Retina (tissue), 1 donor: ENCODE results near the gene IGSF5.
"Not testable (repeated sequence)": the region's sequence is repeated elsewhere in the genome, so short reads cannot be mapped to it uniquely, and the experiment has no call there.

Source experiments
- DNase-seq: peaks from one replicate; pipeline ENCODE4 v3.0.0-alpha.2; 2016

The IGSF5 gene

DNA sequence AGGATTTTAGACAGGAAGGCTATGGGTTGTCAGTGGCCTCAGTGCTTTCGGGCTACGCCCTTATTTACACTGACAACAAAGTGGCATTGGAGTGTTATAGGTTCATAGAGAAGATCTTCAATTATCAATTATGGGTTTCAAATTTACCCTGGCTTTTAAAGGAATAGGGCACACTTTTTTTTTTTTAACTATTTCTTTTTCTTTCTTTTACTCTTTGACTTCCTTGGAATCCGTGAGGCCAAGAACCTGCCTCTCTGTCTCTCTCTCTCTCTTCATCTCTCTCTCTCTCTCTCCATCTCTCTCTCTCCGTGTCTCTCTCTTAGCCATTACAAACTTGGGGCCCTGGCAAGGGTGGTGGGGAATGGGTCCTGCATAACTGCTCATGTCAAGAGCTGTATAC lies at the start of gene IGSF5:
Gene IGSF5 (plus strand): TSS at position 301 of the 400 bp plus-strand sequence. CDS start 327 bp downstream, outside the sequence.
- DNase-seq: not testable (repeated sequence)

DNA sequence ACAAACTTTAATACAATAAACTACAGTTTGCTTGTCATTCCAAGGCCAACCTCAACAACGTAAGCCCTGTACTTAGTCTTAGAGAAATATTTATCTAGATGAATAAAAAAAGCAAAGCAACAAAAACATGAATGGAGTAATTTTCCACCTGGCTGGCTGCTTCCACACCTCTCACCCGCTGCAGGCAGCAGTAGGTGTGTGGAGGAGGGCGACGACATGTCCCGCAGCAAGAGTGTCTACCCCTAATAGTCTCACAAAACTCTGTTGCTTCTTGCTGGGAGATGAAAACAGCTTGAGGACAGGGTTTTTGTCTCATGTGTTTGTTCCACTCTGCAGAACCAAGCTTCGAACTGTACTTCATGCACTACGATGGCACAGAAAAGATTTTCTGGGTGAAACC lies 48.8 kb upstream of the IGSF5 start:
- DNase-seq: no peak

DNA sequence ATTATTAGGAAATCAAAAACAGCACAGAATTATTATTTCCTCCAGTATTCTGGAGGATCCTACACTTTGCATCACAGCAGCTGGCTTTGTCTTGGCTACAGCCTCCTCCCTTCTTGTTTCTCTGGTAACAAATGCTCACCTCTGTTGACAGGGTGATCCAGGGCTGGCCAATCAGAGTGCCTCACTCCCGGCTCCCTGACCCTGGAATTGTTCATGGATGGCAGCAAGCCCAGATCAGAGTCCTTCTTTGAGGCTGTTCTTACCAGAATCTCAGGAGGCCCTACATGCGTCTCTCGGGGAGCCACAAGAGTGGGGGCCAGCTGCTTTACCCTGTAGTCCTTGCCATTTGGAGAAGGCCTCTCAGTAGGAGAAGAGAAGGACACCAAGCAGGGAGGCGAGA lies 48.4 kb upstream of the IGSF5 start:
- DNase-seq: no peak

DNA sequence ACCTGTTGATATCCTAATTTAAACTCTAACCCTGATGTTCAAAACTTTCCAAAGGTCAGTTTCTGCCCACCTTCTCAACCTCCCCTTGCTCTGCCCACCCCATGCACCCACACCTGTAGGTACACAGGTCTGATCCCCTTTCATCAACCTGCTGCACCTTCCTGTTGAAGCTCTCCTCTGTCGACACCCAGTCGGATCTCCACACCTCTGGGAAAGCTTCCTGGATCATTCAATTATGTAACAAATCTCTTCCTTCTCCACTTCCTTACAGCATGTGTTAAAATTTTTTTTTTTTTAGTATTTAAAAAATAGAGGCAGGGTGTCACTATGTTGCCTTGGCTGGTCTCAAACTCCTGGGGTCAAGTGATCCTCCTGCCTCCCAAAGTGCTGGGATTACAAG lies 44.7 kb upstream of the IGSF5 start:
- no peak for DNase-seq

DNA sequence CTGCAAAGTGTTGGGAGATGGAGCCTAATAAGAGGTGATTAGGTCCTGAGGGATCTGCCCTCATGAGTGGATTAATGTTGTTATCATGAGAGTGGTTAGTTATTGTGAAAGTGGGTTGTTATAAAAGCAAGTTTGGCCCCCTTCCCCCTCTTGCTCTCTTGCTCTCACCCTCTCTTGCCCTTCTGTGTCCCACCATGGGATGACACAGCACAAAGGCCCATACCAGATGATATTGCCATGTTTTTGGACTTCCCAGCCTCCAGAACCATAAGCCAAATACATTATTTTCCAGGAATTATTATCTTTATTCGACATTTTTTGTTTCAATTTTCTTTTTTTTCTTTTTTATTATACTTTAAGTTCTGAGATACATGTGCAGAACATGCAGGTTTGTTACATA lies 41.4 kb upstream of the IGSF5 start:
- no peak for DNase-seq

DNA sequence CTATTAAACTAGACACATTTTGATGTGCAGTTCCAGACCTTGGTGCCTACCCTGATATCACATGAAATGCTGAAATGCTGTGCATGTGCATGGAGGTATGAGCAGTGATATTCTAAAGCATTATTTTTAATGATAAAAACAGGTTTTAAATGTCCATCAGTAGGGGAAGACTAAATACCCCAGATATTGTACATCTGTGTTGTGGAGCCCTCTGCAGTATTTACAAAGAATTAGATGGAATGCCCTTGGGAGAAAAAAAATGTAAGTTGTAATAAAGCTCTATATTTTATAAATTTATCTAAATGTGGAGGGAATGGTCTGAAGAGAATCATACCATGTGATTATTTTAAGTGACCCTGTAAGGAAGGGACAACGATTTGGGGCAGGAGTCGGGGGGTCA lies 39.1 kb upstream of the IGSF5 start:
- no peak for DNase-seq

DNA sequence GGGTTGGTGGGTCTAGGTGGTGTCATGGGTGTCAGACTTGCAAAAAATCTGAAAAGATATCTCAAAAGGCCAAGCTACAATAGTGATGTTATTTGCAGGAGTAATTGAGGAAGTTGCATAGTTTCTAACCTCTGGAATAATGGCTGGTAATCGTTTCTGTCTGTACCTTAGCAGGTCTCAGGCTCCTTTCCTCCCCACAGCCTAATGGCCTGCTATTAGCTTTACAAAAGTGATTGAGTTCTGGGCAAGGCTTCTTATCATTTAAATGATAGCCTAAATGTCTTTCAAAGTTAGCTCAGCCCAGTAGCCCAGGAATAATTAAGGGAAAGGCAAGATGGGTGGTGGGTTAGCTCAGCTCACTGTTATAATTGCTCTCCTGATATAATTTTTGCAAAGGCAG lies 37.7 kb upstream of the IGSF5 start:
- no peak for DNase-seq

DNA sequence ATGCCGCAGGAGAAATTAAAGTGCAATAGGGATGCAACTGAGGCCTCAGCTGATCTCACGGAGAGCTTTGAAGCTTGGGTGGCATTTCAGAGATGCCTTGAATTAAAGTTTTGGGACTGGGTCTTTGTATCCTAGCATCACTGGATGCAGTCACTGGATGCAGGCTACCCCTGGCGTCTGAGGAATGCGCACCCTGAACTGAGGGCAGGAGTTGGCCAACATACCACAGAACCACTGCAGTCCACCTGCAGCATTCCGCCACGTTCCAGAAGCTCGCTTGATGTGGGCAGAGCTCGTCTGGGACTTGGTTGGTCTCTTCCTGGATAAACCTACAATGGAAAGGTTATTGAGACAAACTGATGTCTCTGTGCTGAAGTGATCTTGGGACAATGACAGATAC lies 34.1 kb upstream of the IGSF5 start:
- DNase-seq: no peak

DNA sequence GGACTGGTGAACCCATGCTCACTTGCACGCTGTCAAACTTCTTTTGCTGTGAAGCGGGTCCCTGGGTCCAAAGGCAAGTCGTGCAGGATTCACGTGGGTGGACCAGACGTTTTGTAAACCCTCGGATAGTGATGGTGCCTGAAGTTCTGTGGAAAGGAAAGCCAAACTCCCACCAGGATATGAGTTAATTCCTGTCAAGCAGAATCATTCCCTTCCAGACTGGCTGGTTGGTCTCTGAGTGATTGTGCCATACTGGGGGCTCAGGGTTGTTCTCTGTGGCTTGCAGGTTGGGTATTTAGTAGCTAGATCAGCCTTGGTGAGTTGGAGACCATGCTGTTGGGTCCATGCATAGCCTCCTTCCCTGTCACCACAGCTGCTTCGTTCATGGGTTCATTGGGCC lies 32.7 kb upstream of the IGSF5 start:
- DNase-seq: no peak

DNA sequence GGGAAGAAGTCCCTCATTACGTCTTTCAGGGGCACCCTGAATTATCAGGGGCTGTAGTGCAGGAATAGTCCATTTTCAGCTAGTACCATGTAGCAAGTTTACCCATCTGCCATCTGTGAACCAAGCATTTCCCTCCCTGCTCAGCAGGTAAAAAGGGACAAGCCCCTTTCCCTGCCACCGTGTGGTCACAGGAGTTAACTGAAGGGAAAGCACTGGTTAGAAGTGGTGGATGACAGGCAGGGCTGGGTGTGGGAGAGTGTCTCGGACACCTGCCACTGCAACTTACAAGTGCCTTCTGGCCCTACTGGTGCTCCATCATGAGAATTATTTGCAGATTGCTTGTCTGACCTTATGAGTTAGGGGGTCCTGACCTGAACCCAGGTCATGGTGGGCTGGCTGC lies 32.0 kb upstream of the IGSF5 start:
- no peak for DNase-seq

DNA sequence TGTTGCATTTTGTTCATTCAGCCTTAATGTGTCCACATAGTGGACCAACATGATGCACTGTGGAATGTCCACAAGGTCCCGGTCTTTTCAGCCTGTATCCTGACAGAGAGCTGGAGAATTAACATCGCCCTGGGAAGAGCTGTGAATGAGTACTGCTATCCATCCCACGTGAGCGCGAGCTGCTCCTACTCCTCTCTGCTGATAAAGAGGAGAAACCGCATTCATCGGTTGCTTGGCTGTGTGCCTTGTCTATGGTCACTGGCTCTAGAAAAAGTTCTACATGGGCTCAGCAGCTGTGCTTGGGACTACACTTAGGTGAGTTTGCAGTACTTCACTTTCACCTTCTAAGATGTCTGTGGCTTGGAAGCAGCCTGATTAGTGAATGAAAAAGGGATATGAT lies 31.1 kb upstream of the IGSF5 start:
- no peak for DNase-seq

DNA sequence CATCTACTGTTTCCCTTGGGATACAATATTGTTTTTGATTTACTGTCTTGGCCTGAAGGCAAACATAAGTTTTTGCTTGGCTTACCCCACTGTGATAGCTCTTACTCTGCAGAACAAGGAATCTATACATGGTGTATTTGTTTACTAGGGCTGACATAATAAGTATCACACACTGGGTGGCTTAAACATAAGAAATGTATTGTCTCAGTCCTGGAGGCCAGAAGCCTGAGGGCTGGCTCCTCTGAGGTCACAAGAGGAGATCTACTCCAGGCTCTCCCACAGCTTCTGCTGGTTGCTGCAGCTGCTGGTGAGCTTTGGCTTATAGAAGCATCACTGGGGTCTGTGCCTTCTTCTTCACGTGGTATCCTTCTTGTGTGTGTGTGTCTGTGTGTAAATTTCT lies 30.7 kb upstream of the IGSF5 start:
- DNase-seq: no peak

DNA sequence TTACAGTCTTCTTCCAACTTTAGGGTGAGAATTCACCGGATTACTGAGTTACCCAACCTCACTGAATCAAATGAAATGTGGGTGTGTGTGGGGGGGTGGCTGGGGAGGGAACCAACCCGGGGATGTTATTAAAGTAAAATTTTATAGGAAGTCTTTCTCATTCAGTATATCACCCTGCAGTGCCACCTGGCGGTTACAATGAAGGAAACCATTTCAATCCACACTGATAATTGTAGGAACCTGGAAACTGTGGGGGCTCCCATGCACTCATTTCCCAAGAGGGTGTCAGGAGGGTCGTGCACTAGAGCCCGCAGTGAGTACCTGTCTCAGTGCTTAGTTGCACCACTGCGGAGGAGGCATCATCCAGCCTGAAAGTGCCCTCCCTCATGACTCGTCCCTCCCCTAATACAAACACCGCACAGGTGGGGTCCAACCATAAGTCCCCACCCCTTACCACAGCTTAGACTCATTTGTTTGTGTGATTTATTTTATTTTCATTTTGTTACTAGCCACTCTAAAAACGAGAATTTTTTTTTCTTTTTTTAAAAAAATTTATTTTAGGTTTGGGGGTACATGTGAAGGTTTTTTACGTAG lies 29.1 kb upstream of the IGSF5 start:
- DNase-seq: peak; percentile 44

DNA sequence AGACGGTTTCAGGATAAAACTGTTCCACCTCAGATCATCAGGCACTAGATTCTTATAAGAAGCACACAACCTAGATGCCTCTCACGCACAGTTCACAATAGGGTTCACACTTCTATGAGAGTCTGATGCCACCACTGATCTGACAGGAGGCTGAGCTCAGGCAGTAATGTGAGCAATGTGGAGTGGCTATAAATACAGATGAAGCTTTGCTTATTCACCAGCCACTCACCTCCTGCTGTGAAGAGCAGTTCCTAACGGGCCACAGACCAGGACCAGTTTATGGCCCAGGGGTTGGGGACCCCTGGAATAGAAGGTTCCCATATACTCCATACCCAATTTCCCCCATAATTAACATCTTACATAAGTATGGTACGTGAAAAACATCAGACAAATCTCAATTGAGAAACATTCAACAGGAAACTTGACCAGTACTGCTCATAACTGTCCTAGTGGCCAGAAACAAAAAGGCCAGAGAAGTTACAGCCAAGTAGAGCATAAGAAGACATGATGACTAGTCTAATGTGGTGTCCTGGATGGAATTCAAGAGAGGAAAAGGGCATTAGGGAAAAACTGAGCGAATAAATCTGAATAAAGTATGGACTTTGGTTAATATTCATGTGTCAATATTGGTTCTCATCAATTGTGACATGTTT lies 24.7 kb upstream of the IGSF5 start:
- no peak for DNase-seq

DNA sequence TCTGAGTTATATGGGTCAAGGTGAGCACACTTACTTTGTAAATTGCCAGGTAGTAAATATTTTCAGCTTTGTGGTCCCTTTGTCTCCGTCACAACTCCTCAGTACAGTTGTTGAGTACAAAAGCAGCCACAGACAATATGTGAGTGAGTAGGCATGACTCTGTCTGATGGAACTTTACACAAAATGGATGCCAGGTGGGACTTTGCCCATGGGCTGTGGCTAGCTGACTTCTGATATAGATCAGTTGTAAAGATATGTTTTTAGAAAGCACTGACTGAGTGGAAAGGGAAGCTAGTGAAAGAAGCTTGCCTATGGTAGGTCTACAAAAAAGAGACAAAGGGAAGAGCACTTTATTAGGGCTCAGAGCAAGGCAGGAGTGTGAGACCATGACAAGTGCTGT lies 23.1 kb upstream of the IGSF5 start:
- DNase-seq: no peak

DNA sequence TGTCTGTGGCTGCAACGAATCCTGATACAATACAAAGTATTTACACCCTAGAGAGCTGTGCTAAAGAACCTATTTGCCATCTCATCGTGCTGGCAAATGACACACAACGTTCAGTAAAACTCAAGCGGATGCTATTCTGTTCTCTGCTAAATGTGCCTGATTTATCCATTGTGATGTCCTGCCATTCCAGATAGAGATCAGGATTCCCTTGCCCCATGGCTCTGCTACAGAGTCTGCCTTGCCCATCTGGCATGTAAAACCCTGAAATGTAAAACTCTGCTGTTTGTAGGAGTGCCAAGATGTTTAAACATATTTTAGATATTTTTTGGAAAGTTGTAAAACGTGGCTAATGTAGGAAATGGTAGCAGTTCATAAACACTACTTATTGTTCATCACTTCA lies 20.0 kb upstream of the IGSF5 start:
- DNase-seq: no peak

DNA sequence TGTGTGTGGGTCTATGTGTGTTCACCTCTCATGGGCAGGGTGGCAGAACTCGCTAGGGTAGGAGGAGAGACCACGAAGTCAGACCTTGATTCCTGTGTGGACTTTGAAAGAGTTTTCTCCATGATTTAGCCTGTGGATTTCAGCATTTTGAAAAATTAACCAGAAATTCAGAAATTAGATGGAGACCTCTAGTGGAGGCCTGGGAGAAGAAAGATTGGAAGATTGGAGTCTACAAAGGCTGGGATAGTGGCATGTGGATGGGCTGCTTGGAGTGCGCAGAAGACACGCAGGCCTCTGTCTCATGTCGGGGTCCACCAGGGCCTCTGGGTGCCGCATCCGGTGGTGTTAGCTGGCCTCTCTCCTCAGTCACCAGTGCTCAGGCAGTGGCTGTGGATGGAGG lies 18.9 kb upstream of the IGSF5 start:
- no peak for DNase-seq

DNA sequence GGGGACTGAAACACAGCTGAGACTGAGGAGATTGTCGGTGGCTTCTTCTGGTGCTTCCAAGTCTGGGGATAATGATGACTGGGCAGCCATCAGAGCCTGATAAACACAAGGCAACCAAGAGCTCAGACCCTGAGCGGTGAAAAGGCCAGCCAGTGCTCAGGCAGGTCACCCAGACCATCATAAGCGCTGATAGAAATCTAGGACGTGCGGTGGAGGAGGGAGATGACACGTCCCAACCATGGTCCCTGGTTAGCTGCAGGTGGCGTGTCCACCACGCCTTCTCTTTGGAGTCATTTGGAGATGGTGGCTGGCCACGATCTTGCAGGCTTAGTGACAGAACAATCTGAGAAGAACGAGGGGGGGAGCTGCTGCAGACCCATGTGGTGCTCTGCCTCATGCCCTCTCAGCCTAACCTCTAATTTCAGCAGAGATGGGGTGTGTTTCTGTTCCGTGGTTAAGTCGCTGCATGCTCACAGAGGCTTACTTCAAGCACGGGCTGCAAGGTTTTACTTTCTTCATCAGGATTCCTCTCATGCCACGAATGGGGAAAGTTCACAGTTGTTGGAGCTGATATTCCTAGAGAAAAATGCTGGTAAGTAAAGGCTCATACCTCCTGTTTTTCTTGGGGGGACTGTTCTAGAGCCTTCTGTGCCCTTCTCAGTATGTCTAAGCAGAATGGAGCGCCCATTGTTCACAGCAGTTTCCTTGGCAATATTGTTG lies 17.4 kb upstream of the IGSF5 start:
- no peak for DNase-seq

DNA sequence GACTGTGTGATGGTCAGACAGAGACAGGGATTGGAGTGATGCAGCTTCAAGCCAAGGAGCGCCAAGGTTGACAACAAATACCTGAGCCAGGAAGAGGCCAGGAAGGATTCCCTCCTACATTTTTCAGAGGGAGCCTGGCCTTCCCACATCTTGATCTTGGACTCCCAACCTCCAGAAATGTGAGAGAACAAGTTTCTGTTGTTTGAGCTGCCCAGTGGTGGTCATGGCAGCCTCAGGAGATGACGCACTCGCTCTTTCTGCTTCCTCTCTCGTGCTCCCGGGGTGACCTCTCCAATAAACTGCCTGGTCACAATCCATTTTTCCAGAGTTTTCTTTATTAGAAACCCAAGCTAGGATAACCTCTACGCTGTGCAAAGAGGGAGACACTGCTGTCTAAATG lies 16.6 kb upstream of the IGSF5 start:
- no peak for DNase-seq

DNA sequence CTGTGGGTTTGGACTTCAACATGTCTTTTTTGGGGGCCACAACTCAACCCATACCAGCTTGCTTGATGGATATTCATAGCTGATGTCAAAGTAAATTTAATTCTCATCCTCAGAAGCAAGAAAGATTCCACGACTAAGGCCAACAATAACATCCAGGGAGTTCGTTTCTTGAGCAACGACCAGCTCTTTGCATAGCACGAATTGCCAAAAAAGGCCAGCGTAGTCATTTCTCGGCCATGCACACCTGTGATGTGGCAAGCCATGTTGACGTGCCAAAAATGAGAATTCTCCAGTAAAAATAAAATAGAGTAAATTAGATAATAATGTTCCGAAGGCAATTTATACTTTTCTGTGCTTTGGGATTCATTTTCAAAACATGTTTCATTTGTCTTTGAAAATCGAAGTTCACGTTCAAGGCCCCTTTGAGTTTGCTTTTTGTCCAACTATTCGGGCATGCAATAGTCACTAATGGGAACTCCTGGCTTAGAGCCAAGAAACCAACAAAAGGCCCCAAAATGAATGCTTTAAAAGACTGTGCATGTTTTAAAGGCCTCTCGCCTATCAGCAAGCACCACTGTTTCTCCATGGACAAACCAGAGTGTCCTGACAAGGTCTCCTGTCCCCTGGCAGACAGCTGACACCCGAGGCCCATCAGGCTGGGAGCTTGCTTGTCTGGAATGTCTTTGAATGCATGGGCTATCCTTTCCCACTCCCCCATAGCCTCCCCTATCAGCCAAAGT lies 14.4 kb upstream of the IGSF5 start:
- DNase-seq: no peak

DNA sequence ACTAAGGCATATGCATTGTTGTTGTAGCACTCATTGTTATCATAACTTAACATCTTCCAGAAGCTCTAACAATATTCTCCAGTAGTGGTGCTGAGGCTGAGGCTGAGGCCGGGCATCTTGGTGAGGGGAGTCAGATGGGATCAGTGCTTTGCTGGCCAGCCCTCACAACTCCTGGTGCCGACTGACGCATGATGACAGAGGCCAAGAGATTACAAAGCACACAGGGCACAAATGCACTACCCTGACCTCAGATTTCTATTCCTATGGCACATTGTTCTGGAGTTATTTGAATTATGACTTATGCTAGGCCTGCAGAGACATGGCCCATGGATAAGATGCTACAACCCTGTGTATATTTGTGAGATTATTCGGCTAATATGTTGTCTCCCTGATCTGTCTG lies 8.3 kb upstream of the IGSF5 start:
- DNase-seq: no peak

DNA sequence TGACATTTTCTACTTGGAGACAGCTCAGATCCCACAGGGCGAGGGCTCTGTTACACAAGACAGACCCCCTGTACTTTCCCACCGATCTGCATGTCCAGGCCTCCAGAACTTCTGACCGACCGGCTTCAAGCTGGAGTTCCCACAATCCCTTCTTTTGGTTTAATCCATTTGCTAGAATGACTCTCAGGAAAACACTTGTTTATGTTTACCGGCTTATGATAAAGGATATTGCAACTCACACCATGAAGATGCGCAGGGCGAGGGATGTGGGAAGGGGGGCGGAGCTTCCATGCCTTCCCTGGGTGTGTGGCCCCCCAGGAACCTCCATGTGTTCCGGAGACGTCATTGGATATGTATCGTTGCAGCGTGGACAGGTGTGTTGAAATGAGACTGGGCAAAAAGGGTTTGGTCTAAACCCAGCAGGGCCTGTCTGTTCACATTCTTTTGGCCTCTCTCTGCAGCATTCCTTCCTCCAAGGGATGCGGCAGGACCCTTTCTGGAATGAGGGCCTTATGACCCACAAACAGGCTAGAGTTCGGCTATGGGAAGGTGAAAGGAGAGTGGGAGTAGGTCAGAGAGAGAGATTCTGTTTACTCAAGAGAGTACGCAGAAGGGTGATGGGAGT lies 7.5 kb upstream of the IGSF5 start:
- DNase-seq: no peak

DNA sequence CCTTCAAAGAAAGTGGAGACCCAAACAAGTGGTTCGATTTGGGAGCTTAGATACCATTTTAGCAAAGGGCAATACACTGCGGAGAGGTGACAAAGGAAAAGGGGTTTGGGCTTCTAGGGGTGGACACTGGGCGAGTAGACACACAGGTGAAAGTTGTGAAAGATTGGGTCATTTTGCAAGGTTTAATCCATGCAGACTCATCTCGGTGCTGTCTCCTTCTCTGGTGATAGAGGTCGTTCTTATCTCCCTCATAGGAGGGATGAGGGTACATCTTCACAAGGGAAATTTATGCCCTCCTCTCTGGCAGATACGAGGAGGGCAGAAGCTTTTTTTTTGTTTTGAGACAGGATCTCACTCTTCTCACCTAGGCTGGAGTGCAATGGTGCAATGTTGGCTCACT lies 6.4 kb upstream of the IGSF5 start:
- DNase-seq: no peak
